Lower lobe of right lung (tissue), 2 donors: ENCODE measurements around the gene VWA5B1. TPM values are rescaled to one million over a fixed set of nuclear protein-coding genes. Genes with fewer than 3 reads are reported as not detected.

Experiments used
- ATAC-seq, 2 donors: fragments of 200-7000 bp; cut with Tn5 transposase; one replicate each; pipeline ENCODE4 v1.9.1; 2020 to 2022; ENCODE audit warnings: mild to moderate bottlenecking in 2 of 2, moderate library complexity in 2 of 2
- DNase-seq: peaks from one replicate; pipeline ENCODE4 v3.0.0-alpha.2; 2020
- H3K27ac ChIP-seq: fragments of 200-600 bp; one replicate; pipeline ENCODE4 v1.8.0; 2022
- H3K27me3 ChIP-seq: fragments of 200-600 bp; one replicate; pipeline ENCODE4 v1.8.0; 2022; ENCODE audit warnings: low read depth
- H3K36me3 ChIP-seq: fragments of 200-600 bp; one replicate; pipeline ENCODE4 v1.8.0; 2022; ENCODE audit warnings: mild to moderate bottlenecking
- H3K4me1 ChIP-seq: fragments of 200-600 bp; one replicate; pipeline ENCODE4 v1.8.0; 2022
- H3K4me3 ChIP-seq: fragments of 200-600 bp; one replicate; pipeline ENCODE4 v1.8.0; 2022; ENCODE audit warnings: mild to moderate bottlenecking
- H3K9me3 ChIP-seq: fragments of 200-600 bp; one replicate; pipeline ENCODE4 v1.8.0; 2022
- intact Hi-C: fragments of 100-400 bp; cut with DNase I; formaldehyde crosslinking; loops from one replicate; pipeline ENCODE4 v1.11.0; 2022
- total RNA-seq: library from RNA; stranded (reverse); fragmentation: NEBNext Ultra II Directional; extraction: Animal tissue kit (Norgen Biotek cat#: 25700); gene quantifications from one replicate; pipeline ENCODE4 v1.2.1, GENCODE V29; 2021
- TF ChIP-seq, protein P1 (sequence below): fragments of 200-600 bp; IDR thresholded peaks from one replicate; pipeline ENCODE4 v1.8.0; 2022; ENCODE audit warnings: antibody characterized with exemption, mild to moderate bottlenecking
- donor health status: DM: no; HTN: yes; CAD: no; lungs with severe emphysema.

The VWA5B1 gene
- total RNA-seq, 1 donor from 2014 or later = 0.30 TPM

DNA sequence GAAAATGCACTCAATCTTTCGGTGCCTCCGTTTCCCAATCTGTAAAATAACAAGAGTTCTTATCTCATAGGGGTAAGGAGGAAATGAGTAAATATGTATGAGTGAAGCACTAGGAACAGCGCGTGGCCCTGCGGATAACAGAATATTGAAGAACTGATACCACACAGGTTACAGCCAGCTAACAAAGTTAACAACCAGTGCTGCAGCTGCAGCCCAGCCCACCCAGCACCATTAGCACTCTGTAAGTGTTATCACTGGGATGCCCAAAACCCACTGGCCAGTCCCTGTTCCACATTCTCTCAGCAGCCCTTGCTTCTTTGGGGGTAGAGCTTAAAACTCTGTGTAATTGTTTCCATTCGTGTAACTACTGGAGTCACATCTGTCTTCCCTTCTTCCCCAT is 89.5 kb downstream of the VWA5B1 start:
- Histone ChIP-seq H3K27ac (no peak overlapping the region), H3K4me3 (no peak overlapping the region), H3K4me1 (peaks cover 3% of the 10 kb centered on the region), H3K36me3 (no peaks in the 10 kb centered on the region), H3K27me3 (peaks cover 17% of the 10 kb centered on the region), H3K9me3 (no peaks in the 10 kb centered on the region)
- no peak for DNase-seq
- TF ChIP-seq, protein P1, sequence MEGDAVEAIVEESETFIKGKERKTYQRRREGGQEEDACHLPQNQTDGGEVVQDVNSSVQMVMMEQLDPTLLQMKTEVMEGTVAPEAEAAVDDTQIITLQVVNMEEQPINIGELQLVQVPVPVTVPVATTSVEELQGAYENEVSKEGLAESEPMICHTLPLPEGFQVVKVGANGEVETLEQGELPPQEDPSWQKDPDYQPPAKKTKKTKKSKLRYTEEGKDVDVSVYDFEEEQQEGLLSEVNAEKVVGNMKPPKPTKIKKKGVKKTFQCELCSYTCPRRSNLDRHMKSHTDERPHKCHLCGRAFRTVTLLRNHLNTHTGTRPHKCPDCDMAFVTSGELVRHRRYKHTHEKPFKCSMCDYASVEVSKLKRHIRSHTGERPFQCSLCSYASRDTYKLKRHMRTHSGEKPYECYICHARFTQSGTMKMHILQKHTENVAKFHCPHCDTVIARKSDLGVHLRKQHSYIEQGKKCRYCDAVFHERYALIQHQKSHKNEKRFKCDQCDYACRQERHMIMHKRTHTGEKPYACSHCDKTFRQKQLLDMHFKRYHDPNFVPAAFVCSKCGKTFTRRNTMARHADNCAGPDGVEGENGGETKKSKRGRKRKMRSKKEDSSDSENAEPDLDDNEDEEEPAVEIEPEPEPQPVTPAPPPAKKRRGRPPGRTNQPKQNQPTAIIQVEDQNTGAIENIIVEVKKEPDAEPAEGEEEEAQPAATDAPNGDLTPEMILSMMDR = no peak
- ATAC-seq = no peak
- intact Hi-C loops = no loop called here

DNA sequence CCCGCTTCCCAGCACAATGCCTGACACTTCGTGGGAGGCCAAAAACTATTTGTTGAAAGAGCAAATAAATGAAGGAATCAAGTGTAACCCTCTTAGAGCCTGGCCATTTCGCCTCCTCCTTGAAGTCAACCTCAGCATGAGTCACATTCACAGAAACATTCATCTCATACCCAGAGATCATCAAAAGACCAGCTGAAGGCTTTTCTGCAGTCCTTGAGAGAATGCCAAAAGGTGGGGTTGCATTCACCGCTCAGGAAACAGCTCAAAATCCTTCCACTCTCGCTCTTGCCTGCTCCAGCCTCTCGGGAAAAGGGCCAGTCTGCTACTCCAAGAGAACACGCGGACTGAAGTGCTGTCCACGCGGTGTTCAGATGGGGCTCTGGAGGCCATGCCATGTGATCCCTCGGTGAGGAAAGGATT is 90.0 kb downstream of the VWA5B1 start:
- Histone ChIP-seq H3K4me1 (peaks cover 3% of the 10 kb centered on the region), H3K27ac (no peak overlapping the region), H3K4me3 (no peak overlapping the region), H3K9me3 (no peaks in the 10 kb centered on the region), H3K36me3 (no peaks in the 10 kb centered on the region), H3K27me3 (peaks cover 21% of the 10 kb centered on the region)
- DNase-seq (no peak), ATAC-seq (peak; percentile 61 to 64)
- TF ChIP-seq, protein P1 = no peak
- intact Hi-C loops = no loop called here

DNA sequence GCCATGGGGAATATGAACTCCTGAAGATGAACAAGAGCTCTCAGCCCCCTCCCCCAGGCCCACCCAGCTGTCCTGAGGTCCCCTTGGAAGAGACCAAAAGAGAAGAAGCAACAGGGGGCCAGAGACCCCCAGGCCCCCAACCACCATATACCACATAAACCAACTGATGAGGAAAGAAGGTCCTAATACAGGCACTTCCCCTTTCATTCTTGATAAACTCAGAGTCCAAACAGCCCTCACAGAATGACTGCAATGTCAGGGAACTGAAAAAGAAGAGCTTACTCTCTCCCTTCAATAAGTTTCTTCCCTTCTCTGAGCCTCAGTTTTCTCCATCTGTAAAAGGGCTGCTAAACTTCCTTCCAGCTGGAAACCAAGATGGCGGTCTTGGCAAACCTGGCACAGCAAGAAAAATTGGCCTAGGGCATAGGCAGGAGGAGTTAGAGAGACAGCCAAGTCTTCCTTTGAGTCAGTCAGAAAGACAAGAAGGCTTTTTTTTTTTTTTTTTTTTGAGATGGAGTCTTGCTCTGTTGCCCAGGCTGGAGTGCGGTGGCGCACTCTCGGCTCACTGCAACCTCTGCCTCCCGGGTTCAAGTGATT is 90.5 kb downstream of the VWA5B1 start:
- no peaks in the 10 kb centered on the region for H3K9me3 ChIP-seq
- DNase-seq = no peak
- H3K27me3 ChIP-seq = peaks cover 24% of the 10 kb centered on the region
- no peak for ATAC-seq
- intact Hi-C loops = no loop called here
- TF ChIP-seq, protein P1 = no peak
- no peak overlapping the region for H3K4me3 ChIP-seq
- H3K36me3 ChIP-seq = no peaks in the 10 kb centered on the region
- no peak overlapping the region for H3K27ac ChIP-seq
- H3K4me1 ChIP-seq = peaks cover 3% of the 10 kb centered on the region

DNA sequence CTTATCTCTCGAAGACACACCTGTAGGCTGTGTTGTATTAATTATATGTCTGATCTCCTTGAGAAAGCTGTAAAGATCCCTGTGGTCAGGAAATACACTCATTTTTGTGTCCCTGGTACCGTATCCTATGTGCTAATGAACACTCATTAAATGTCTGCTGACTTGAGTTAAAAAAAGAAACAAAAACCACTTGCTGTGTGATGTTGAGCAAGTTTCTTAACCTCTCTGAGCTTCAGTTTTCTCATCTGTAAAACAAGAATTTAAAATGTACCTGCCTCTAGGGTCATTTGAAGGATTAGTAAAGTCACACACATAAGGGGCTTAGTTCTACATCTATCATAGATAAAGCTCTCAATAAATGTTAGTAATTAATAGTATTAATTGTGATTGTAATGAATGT is 91.3 kb downstream of the VWA5B1 start:
- intact Hi-C loops = no loop called here

DNA sequence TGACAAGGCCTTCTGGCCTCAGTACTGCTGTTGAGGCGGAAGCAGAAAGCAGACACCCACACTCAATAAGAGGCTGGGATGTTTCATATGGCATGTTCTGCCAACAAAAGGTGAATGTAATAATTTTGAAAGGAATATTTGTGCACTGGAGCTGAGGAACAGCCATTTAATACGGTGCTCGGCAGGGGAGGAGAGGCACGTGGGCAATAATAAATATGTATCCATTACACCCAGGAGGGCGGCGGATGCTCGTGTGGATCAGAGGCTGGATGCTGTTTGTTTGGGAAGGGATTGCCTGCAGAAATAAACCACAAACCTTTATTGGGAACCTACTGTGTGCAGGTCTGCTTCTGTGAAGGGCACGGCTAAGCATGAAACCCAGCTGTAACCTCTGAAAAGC is 92.0 kb downstream of the VWA5B1 start:
- DNase-seq (no peak), ATAC-seq (no peak)
- H3K4me3 ChIP-seq = no peak overlapping the region
- no peaks in the 10 kb centered on the region for H3K36me3 ChIP-seq
- intact Hi-C loops = no loop called here
- peaks cover 30% of the 10 kb centered on the region for H3K27me3 ChIP-seq
- H3K4me1 ChIP-seq = peaks cover 3% of the 10 kb centered on the region
- H3K9me3 ChIP-seq = no peaks in the 10 kb centered on the region
- TF ChIP-seq, protein P1 = no peak
- no peak overlapping the region for H3K27ac ChIP-seq

More for the DNA sequence above, 91.3 kb downstream of the VWA5B1 start:
- Histone ChIP-seq H3K27me3 (peaks cover 25% of the 10 kb centered on the region), H3K4me3 (no peak overlapping the region), H3K27ac (no peak overlapping the region), H3K9me3 (no peaks in the 10 kb centered on the region), H3K36me3 (no peaks in the 10 kb centered on the region), H3K4me1 (peaks cover 3% of the 10 kb centered on the region)
- DNase-seq (no peak), ATAC-seq (no peak)
- TF ChIP-seq, protein P1 = no peak
